Measurements from ENCODE around the gene IRAK1. TPM values are rescaled to one million over a fixed set of nuclear protein-coding genes. Genes with fewer than 3 reads are reported as not detected.

The IRAK1 gene
- total RNA-seq, 1 donor from 2014 or later, result 172 TPM

DNA sequence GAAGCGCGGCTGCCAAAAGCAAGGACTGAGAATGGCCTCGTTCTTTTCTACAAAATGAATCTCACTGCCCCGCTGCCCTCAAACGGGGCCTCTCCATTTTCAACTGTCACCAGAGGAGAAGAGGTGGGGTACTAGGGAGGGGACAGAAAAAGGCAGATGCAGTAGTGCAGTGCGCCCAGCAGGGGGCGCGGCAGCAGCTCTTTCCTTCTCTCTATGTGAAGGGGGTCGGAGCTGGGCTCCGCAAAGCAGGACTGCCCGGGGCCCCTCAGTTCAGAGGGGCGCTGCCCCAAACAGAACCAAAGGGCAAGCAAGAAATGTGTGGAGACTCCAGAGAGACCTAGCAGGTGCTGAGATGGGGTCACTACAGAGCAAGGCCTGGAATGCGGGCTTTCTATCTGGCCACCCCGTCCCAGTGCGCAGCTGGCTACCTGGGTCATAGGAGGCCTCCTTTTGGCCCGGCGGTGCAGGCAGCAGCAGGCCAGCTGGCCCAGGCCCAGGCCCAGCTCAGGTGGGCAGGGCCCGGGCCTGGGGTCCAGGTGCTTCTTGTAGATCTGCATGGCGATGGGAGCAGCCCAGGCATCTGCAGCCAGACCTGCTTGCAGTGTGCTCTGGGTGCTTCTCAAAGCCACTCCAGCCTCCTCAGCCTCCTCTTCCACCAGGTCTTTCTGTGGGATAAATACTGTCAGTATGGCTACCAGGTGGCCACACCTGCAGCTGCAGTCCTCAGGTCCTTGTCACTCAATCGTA, 5.9 kb downstream of the IRAK1 start:
- Mint-ChIP-seq H3K27me3 (ENCODE audit: insufficient read depth) (no peaks in the 10 kb centered on the region), H3K27ac (no peak overlapping the region), H3K4me3 (no peak overlapping the region), H3K36me3 (ENCODE audit: low read depth) (peaks cover 10% of the 10 kb centered on the region), H3K4me1 (ENCODE audit: low read depth) (no peaks in the 10 kb centered on the region), H3K9me3 (no peaks in the 10 kb centered on the region)
- DNase-seq (ENCODE audit: low spot score), result peak; percentile 36
- intact Hi-C loops (cut with micrococcal nuclease), result loop anchor here (1.0 kb wide), 1 partner anchor 38 kb away; no protein-coding TSS in a partner anchor

DNA sequence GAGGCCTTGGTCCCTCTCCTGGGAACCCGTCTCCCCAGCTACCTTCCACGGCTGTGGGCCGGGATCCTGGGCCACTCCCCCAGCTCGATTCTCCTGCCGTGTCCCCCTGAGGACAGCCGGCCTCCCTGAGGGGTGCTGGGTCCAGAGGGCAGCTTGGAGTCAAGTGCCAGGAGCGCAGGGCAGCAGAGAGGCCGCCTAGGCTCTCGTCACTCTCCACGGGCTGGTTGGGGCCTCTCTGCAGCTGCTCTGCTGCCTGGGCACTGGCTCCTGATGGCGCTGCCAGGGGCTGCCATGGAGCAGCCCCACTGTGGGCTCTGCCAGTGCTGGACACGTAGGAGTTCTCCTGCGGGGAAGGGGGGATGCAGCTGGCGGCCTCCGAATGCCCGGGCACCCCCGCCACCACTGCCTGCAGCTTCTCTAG, 6.7 kb downstream of the IRAK1 start:
- Mint-ChIP-seq H3K36me3 (ENCODE audit: low read depth) (peaks cover 13% of the 10 kb centered on the region), H3K4me3 (no peak overlapping the region), H3K4me1 (ENCODE audit: low read depth) (no peaks in the 10 kb centered on the region), H3K9me3 (no peaks in the 10 kb centered on the region), H3K27ac (no peak overlapping the region), H3K27me3 (ENCODE audit: insufficient read depth) (no peaks in the 10 kb centered on the region)
- intact Hi-C loops (cut with micrococcal nuclease), result loop anchor here (1.0 kb wide), 1 partner anchor 38 kb away; no protein-coding TSS in a partner anchor
- no peak for DNase-seq (ENCODE audit: low spot score)

DNA sequence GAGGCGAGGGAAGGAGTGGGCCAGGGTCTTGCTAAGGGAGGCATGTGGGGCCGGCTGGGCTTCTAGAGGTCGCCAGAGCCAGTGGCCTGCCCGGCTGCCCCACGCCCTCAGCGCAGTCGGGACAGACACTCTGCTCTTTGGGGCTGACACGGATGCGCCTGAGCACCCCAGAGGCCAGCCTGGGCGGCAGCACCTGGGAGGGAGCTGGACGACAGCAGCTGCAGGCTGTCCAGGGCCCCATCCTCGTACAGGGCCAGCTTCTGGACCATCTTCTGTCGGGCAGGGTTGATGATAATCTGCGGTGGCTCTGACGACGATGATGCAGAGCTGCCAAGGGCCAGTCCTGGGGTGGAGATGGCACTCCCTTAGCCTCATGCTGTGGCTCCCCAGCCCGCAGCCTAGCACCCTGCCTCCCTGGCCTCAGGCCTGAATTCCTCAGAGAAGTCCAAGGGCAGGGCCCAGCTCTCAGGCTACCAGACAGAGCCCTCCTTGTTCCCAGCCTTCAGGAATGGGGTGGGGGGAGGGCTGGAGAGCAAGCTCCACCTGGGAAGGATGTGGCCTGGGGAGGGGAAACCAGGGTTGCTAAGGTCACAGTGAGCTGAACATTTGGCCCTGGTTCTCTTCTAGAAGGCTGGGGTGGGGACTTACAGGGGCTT, 7.2 kb downstream of the IRAK1 start:
- no peaks in the 10 kb centered on the region for H3K27me3 Mint-ChIP-seq (ENCODE audit: insufficient read depth)
- peaks cover 18% of the 10 kb centered on the region for H3K36me3 Mint-ChIP-seq (ENCODE audit: low read depth)
- no peak overlapping the region for H3K4me3 Mint-ChIP-seq
- no peaks in the 10 kb centered on the region for H3K4me1 Mint-ChIP-seq (ENCODE audit: low read depth)
- no peak for DNase-seq (ENCODE audit: low spot score)
- no peak overlapping the region for H3K27ac Mint-ChIP-seq
- intact Hi-C loops (cut with micrococcal nuclease), result no loop called here
- H3K9me3 Mint-ChIP-seq, result no peaks in the 10 kb centered on the region

DNA sequence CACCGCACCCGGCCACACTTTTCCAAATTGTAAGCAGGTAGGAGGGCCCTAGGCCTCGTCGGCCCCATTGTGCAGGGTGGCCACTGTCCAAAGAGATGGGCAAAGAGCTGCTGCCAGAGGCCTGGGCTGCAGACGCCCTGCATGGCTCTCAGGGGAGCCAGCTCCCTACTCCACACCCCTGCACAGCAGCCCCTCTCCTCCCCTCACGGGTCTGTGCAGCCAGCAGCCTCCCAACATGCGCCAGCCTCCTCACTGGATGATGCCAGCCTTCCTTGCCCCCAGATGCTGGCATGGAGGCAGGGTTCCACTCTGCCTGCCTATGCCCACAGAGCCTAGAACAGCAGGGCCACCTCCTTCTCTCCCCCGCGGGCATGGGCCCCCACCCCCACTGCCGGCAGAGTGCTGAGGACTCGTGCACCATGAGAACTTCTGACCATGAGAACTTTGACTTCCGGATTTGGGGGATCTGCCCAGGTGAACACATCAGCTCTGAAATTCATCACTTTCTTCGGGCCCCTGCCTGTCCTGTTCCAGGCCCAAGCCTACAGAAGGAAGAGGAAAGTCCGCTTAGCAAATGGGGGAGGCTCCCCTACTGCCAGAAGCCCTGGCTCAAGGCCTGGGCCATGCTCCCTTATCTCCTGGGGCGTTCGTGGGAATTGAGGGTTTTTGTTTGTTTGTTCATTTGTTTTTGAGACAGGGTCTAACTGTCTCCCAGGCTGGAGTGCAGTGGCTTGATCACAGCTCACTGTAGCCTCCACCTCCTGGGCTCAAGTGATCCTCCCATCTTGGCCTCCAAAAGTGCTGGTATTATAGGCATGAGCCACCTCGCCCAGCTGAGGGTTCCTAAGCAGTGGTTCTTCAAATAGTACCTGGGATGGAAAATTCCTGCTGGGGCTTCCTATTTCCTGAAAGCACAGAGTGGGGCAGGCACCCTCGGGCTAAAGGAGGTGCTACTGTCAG, 8.0 kb downstream of the IRAK1 start:
- H3K27ac Mint-ChIP-seq, result no peak overlapping the region
- H3K4me1 Mint-ChIP-seq (ENCODE audit: low read depth), result no peaks in the 10 kb centered on the region
- intact Hi-C loops (cut with micrococcal nuclease), result no loop called here

DNA sequence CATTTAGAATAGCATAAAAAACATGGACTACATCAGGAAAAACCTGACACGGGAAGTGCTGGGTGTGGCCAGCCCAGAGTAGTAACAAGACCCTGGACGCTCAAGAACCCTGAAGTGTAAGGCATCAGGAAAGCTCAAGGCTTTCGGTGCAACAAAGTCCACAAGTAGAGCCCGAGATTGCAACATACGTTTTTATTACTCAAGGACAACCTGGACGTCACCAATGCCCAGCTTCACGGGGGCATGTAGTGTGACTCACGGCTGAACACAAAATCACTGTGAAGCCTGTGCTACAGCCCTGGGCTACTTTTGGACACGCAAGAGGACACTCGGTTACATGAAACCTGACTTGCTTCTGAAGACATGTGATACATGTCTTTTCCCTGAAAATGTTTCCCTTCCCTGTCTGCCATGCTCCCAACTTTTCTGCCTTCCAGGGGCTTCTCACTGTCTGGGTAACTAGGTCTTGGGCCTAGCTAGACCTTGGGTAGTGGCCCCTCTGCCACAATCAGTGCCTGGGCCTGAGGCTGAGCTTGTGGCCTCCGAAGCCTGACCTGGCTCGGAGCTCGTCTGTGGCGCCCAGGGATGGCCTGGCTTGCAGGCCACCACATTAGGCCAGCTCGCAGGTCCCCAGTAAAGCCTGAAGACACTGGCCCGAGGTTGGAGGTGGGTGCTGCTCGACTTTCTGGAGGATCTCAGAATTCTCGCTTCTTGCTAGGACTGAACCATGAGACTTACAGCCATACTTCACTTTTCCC, 9.2 kb downstream of the IRAK1 start:
- Mint-ChIP-seq H3K4me3 (no peak overlapping the region), H3K36me3 (ENCODE audit: low read depth) (peaks cover 23% of the 10 kb centered on the region), H3K9me3 (no peaks in the 10 kb centered on the region), H3K27me3 (ENCODE audit: insufficient read depth) (no peaks in the 10 kb centered on the region), H3K4me1 (ENCODE audit: low read depth) (no peaks in the 10 kb centered on the region), H3K27ac (no peak overlapping the region)
- intact Hi-C loops (cut with micrococcal nuclease), result no loop called here
- DNase-seq (ENCODE audit: low spot score), result no peak

More for the DNA sequence above, 8.0 kb downstream of the IRAK1 start:
- no peak for DNase-seq (ENCODE audit: low spot score)
- Mint-ChIP-seq H3K27me3 (ENCODE audit: insufficient read depth) (no peaks in the 10 kb centered on the region), H3K9me3 (no peaks in the 10 kb centered on the region), H3K36me3 (ENCODE audit: low read depth) (peaks cover 20% of the 10 kb centered on the region), H3K4me3 (no peak overlapping the region)

DNA sequence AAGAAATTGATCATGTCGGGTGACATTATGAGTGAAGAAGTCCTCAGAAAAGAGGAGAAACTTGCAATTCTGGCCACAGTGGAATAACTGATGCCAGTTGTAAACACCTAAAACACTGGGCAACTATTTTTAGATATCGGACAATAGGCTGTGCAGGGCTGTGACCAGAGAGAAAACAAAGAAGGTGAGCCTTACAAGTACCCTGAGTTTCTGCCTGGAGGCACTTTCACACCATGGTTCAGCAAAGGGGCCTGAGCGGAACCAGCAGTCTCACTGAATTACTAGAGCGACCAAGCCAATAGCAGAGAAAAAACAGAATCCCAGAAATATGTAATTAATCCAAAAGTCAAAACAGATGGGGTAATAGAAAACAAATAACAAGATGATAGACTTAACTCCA, 11.2 kb downstream of the IRAK1 start:
- no peak overlapping the region for H3K27ac Mint-ChIP-seq
- intact Hi-C loops (cut with micrococcal nuclease), result no loop called here
- no peaks in the 10 kb centered on the region for H3K27me3 Mint-ChIP-seq (ENCODE audit: insufficient read depth)
- H3K9me3 Mint-ChIP-seq, result no peaks in the 10 kb centered on the region
- DNase-seq (ENCODE audit: low spot score), result no peak
- peaks cover 25% of the 10 kb centered on the region for H3K36me3 Mint-ChIP-seq (ENCODE audit: low read depth)
- H3K4me3 Mint-ChIP-seq, result no peak overlapping the region
- no peaks in the 10 kb centered on the region for H3K4me1 Mint-ChIP-seq (ENCODE audit: low read depth)

DNA sequence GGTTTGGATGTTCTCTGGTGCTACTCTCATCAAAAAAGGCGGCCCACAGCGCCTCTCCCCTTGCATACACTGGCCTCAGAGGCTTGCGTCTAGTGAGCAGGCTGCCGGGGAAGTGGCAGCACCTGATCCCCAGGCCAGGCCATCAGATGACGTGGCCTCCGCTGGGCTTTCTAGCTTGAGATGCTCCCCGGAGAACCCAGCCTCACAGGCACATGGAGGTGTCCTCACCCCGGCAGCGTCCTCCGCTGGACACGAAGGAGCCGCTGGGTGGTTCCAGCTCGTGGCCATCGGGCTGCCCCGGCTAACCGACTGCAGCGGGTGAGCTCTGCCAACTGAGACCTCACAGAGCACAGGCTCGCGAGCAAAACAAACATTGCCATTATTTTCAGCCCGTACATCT, 12.8 kb downstream of the IRAK1 start:
- DNase-seq (ENCODE audit: low spot score), result no peak
- Mint-ChIP-seq H3K36me3 (ENCODE audit: low read depth) (peaks cover 25% of the 10 kb centered on the region), H3K27ac (no peak overlapping the region), H3K4me3 (no peak overlapping the region), H3K27me3 (ENCODE audit: insufficient read depth) (no peaks in the 10 kb centered on the region), H3K9me3 (no peaks in the 10 kb centered on the region), H3K4me1 (ENCODE audit: low read depth) (peaks cover 12% of the 10 kb centered on the region)
- intact Hi-C loops (cut with micrococcal nuclease), result no loop called here

DNA sequence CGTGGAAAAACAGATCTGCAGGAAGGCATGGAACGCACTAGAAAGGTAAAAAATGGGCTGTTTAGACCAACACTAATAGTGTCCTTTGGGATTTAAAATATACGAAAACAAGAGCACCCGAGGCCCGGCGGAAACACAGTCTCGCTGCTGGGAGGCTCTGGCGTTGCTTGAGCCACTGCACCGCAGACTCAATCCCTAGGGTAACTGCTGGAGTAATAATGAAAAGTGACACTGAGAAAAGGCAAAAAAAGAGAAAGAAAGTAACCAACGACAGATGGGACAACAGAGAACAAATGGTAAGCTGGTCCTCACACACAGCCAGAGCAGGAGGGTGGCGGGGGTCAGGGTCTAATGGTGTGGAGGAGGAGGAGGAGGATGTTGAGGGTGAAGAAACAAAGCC, 15.4 kb downstream of the IRAK1 start:
- H3K27me3 Mint-ChIP-seq (ENCODE audit: insufficient read depth), result no peaks in the 10 kb centered on the region
- peak overlapping the region; percentile 63 for H3K27ac Mint-ChIP-seq

DNA sequence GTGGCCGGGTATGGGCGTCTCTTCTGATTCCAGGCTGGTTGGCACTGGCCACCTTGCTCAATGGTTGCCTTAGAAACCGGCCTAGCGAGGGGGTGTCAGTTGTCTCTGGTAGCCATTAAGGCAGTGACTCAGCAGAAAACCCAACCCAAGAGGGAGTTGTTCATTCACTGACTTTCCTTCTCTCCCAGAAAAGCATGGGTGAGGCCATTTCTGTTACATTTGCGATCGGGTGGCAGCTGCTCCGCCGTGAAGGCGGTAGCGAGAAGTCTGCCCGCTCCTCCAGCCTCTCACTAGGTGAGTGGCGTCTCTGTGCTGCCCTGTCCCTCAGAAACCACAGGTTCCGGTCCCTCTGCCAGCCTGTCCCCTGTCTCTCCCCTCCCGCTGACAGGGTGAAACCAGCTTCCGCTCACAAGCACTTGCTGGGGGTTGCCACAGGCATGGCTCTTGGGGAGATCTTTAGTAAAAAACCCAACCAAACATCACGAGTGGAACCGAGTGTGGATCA, 17.4 kb downstream of the IRAK1 start:
- Mint-ChIP-seq H3K9me3 (no peaks in the 10 kb centered on the region), H3K4me3 (peak overlapping the region; percentile 47), H3K36me3 (ENCODE audit: low read depth) (peaks cover 12% of the 10 kb centered on the region), H3K27me3 (ENCODE audit: insufficient read depth) (no peaks in the 10 kb centered on the region), H3K4me1 (ENCODE audit: low read depth) (peaks cover 17% of the 10 kb centered on the region), H3K27ac (peak overlapping the region; percentile 77)
- DNase-seq (ENCODE audit: low spot score), result peak; percentile 19
- intact Hi-C loops (cut with micrococcal nuclease), result no loop called here

More for the DNA sequence above, 15.4 kb downstream of the IRAK1 start:
- Mint-ChIP-seq H3K4me3 (no peak overlapping the region), H3K9me3 (no peaks in the 10 kb centered on the region), H3K4me1 (ENCODE audit: low read depth) (peaks cover 17% of the 10 kb centered on the region), H3K36me3 (ENCODE audit: low read depth) (peaks cover 22% of the 10 kb centered on the region)
- no peak for DNase-seq (ENCODE audit: low spot score)
- intact Hi-C loops (cut with micrococcal nuclease), result no loop called here

DNA sequence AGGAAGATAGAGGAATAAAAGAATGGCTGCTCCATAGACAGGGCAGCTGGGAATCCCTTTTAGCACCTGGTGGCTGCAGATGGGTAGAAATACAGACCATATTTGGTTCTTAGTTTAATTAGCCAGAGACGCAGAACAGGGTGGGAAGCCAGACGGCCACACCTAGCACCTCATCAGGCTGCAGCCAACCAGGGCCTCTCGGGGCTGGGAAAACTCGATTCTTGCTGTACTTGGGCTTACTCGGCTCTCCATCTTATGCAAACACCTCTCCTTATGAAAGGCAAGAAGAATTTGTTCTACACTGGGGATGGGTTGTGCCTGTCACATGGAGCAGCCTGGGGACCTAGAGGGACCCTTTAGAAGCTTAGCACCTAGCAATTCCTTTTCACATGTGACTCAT, 19.7 kb downstream of the IRAK1 start:
- intact Hi-C loops (cut with micrococcal nuclease), result no loop called here
- H3K27me3 Mint-ChIP-seq (ENCODE audit: insufficient read depth), result no peaks in the 10 kb centered on the region
- no peak overlapping the region for H3K4me3 Mint-ChIP-seq
- H3K27ac Mint-ChIP-seq, result no peak overlapping the region
- peaks cover 17% of the 10 kb centered on the region for H3K4me1 Mint-ChIP-seq (ENCODE audit: low read depth)
- H3K9me3 Mint-ChIP-seq, result no peaks in the 10 kb centered on the region
- H3K36me3 Mint-ChIP-seq (ENCODE audit: low read depth), result peaks cover 7% of the 10 kb centered on the region
- DNase-seq (ENCODE audit: low spot score), result no peak

DNA sequence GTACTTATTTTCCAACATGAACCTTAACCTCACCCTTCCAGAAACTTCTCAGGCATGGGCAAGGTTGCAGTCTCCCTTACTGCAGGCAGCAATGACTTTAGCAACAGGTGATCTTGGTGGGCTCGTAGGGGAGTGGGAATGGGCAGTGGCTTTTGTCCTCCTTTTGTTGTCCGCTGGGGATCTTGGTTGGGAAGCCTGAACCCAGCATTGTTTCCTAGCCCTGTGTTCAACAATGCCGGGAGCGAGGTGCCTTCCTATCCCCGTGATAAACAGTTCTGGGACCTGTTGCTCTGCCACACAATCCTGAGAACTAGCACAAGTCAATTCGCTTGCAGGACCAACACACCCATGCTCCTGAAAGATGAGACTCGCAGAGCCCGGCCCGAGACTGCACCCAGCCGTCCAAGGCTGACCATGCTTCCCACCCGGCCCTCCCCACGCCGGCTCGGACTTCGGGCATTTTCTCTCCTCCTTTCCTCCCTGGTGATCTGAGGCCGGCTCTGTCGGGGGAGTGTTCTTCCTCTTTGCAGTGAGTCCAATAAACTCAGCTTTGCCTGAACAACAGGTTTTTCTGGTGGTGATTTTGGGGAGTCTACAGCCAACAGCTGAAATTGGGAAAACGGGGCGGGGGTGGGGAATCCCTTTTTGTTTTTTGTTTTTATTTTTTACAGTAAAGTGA, 20.2 kb downstream of the IRAK1 start:
- H3K36me3 Mint-ChIP-seq (ENCODE audit: low read depth), result peaks cover 7% of the 10 kb centered on the region
- H3K4me3 Mint-ChIP-seq, result no peak overlapping the region
- H3K27me3 Mint-ChIP-seq (ENCODE audit: insufficient read depth), result no peaks in the 10 kb centered on the region
- intact Hi-C loops (cut with micrococcal nuclease), result no loop called here
- no peaks in the 10 kb centered on the region for H3K9me3 Mint-ChIP-seq
- H3K27ac Mint-ChIP-seq, result no peak overlapping the region
- H3K4me1 Mint-ChIP-seq (ENCODE audit: low read depth), result peaks cover 17% of the 10 kb centered on the region
- DNase-seq (ENCODE audit: low spot score), result no peak

DNA sequence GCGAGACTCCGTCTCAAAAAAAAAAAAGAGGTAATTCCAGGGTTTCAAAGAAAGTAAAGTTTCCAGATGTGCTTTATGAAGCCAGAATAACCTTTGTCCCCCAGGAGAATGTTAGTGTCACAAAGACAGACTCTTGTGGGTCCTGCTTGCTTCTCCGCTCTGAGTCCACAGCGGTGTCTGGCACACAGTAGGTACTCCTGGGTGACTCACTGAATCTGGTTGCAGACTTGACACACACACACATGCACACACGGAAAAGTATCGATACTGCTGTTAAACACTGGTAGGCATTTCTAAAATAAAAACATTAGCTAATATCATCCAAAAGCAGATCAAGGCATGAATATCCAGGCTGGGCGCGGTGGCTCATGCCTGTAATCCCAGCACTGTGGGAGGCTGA, 24.2 kb downstream of the IRAK1 start:
- Mint-ChIP-seq H3K27me3 (ENCODE audit: insufficient read depth) (no peaks in the 10 kb centered on the region), H3K4me3 (no peak overlapping the region), H3K9me3 (no peaks in the 10 kb centered on the region), H3K4me1 (ENCODE audit: low read depth) (no peaks in the 10 kb centered on the region), H3K27ac (no peak overlapping the region), H3K36me3 (ENCODE audit: low read depth) (no peaks in the 10 kb centered on the region)
- intact Hi-C loops (cut with micrococcal nuclease), result no loop called here
- DNase-seq (ENCODE audit: low spot score), result no peak
